NB4 (cell line): ENCODE data around the gene LAMA3.

Experiments used
- DNase-seq: peaks from one replicate; pipeline ENCODE4 v3.0.0; 2010; ENCODE audit warnings: low read depth
- H3K4me3 ChIP-seq: one replicate; pipeline ENCODE4 v1.5.1; 2011; ENCODE audit warnings: mild to moderate bottlenecking, low read depth, low read length, moderate library complexity
- MYC ChIP-seq: IDR thresholded peaks from 2 replicates; pipeline ENCODE4 v1.6.1; 2011; ENCODE audit warnings: low read depth, low read length
- POLR2A ChIP-seq: IDR thresholded peaks from 2 replicates; pipeline ENCODE4 v1.6.1; 2011; ENCODE audit warnings: mild to moderate bottlenecking; ENCODE audit not compliant: insufficient read length; ENCODE audit errors: extremely low read depth
- TF ChIP-seq, protein P1 (sequence below): IDR thresholded peaks from 2 replicates; pipeline ENCODE4 v1.6.1; 2011; ENCODE audit warnings: low read depth, low read length
- TF ChIP-seq, protein P2 (sequence below): IDR thresholded peaks from one replicate; pipeline ENCODE4 v1.5.1; 2012; ENCODE audit warnings: low read depth, low read length

The LAMA3 gene

DNA sequence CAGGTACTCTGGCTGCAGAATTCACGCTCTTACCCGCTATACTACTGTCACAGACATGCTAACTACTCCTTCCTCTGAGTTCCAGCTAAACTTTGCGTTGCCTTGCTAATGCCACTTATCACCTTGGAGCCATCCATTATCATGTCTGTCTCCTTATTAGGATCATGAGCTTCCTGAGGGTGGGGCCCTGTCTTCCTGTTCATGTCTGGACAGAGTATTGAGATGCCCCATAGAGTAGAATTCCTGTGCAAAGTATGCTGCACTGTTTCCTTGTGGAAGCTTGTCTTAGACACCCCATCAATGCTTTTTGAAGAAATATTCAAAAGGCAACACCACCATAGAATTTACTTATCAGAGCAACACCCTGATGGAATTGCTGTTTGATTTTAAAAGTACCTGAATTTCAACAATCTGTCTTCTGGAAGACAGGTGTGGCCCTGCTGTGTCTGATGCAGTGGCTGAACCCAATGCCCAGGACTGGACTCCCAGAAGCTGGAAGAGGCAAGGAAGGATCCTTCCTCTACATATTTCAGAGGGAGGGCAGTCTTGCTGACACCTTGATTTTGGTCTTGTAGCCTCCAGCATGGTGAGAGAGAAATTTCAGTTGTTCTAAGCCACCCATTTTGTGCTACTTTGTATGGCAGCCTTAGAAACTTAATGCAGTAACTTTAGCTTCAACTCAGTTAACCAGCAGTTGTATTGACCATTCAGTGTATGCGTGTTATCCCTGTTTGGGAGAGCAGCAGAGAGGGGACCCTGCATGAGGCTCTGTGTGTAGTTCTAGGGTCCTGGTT lies 5.6 kb downstream of the LAMA3 start:
- H3K4me3 ChIP-seq, result no peak overlapping the region

DNA sequence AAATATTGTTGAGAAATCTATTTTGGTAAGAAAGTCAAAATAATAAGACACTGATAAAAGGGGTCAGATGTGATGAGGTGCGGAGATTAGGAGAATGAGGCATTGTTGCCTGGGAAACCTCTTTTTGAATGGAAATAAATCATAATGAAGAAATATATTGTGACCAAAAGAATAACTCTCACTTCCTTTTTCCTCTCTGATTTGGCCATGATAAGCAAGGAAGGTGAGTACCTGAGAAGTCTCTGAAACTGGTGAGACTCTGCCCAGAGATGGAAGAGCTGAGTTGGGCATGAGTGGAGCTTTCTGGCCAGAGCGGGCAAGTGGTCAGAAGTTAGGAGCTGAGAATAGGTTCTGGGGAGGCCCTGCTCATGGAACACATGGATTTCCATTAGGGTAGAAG lies 11.8 kb downstream of the LAMA3 start:
- no peak for DNase-seq
- no peak overlapping the region for H3K4me3 ChIP-seq
- TF ChIP-seq, protein P1, sequence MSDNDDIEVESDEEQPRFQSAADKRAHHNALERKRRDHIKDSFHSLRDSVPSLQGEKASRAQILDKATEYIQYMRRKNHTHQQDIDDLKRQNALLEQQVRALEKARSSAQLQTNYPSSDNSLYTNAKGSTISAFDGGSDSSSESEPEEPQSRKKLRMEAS, result no peak
- TF ChIP-seq, protein P2, sequence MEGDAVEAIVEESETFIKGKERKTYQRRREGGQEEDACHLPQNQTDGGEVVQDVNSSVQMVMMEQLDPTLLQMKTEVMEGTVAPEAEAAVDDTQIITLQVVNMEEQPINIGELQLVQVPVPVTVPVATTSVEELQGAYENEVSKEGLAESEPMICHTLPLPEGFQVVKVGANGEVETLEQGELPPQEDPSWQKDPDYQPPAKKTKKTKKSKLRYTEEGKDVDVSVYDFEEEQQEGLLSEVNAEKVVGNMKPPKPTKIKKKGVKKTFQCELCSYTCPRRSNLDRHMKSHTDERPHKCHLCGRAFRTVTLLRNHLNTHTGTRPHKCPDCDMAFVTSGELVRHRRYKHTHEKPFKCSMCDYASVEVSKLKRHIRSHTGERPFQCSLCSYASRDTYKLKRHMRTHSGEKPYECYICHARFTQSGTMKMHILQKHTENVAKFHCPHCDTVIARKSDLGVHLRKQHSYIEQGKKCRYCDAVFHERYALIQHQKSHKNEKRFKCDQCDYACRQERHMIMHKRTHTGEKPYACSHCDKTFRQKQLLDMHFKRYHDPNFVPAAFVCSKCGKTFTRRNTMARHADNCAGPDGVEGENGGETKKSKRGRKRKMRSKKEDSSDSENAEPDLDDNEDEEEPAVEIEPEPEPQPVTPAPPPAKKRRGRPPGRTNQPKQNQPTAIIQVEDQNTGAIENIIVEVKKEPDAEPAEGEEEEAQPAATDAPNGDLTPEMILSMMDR, result no peak
- TF ChIP-seq MYC (no peak), POLR2A (no peak)

More for the DNA sequence above, 5.6 kb downstream of the LAMA3 start:
- TF ChIP-seq MYC (no peak), POLR2A (no peak)
- TF ChIP-seq, protein P1, result no peak
- TF ChIP-seq, protein P2, result no peak
- no peak for DNase-seq

DNA sequence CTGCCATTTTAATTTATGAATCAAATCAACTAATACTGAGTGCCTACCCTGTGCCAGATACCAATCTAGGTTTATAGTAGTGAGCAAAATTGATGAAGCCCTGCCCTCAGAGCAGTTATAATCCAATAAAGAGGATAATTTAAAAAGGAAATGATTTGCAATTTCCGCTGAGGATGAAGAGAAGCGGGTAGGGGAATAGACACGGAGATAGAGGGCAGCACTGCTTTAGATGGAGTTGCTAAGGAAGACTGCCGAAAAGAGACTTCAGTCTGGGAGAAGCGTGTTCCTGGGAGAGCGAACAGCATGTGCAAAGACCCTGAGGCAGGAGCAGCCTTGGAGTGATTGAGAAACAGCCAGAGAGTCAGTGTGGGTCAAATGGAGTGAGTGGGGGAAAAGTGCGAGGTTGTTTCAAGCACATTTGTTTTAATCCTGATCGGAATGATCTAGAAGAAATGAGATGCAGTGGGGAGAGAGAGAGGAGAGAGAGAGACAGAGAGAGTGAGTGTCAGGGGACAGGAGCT lies 12.4 kb downstream of the LAMA3 start:
- DNase-seq, result no peak
- H3K4me3 ChIP-seq, result no peak overlapping the region
- TF ChIP-seq POLR2A, result no peak
- TF ChIP-seq, protein P2, result no peak
- TF ChIP-seq, protein P1, result no peak
- no peak for TF ChIP-seq MYC

DNA sequence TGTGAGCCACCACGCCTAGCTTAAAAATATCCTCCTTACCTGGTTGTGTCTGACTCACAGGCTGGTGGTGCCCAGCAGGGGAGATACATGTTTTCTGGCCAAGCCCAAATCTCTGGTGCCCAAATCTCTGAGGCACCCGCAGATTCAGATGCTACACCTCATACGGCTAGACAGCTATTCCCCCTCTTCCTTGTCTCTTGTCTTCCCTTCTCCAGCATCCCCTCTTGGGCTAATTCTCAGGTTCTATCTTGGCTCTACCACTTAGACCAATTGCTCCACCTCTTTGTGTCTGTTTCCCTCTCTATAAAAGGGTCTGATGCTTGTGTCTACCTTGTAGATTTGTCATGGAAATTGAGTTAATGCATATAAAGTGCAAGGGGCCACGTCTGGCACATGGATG lies 13.4 kb downstream of the LAMA3 start:
- TF ChIP-seq POLR2A (no peak), MYC (no peak)
- TF ChIP-seq, protein P2, result no peak
- TF ChIP-seq, protein P1, result no peak
- no peak for DNase-seq
- no peak overlapping the region for H3K4me3 ChIP-seq

DNA sequence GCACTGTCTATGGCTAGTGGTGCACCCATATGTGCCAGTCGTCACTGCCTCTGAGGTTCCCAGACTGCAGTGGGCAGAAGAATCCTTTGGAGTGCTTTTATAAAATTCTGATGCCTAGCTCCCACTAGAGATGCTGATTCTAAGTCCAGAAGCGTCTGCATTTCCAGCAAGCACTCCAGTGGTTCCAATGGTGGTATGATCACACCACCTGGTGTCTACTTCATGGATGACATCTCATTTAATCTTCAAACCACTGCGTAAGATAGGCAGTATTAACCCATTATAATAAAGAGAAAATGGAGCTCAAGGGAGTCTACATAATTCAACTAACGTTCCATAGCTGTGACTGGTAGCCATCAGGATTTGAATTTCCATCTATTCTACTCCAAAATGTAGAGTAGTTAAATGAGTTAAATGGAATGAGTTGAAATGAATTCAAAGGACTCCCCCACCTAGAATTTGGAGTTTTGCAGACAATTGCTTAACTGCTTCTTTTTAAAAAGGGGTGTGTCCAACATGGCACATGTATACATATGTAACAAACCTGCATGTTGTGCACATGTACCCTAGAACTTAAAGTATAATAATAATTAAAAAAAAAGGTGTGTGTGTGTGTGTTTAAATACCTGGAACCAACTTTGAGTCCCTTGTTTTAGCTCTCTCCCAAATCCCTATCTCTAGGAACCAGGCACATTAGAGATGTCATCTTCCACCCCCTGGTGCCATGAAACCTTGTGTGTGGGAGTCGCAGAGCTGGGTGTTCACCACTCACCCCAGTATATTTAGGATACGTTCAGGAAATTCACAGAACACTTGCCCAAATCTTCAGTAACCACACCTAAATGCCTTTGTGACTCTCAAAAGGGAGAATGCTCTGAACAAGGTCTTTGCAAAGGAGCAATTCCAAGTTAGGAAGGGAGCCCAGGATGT lies 14.1 kb downstream of the LAMA3 start:
- DNase-seq, result peak; percentile 67
- no peak overlapping the region for H3K4me3 ChIP-seq

More for the DNA sequence above, 14.1 kb downstream of the LAMA3 start:
- TF ChIP-seq, protein P2, result peak; percentile 33
- TF ChIP-seq POLR2A, result no peak
